HUDEP-2 (cell line): ENCODE results near the gene PRKACA.

Source experiments
- DNase-seq, 76 experiments: peaks; one replicate each; lab custom pipeline; 2025; ENCODE audit not compliant: unreplicated experiment in 76 of 76; lab: John Stamatoyannopoulos, UW

The PRKACA gene

GRCh38 chr19:14073925-14074838, 43.4 kb downstream of the PRKACA start:
- peak in 32 of 76 experiments; percentile 28 to 95 (median 57) for DNase-seq

GRCh38 chr19:14073261-14073924, 44.2 kb downstream of the PRKACA start:
- DNase-seq: peak in 69 of 76 experiments; percentile 42 to 89 (median 75)

GRCh38 chr19:14072535-14073260, 44.9 kb downstream of the PRKACA start, which contains the start of gene MISP3:
Gene MISP3 (plus strand): TSS chr19:14072786. CDS start chr19:14073310, 524 bp downstream.
- DNase-seq: peak in 41 of 76 experiments; percentile 31 to 89 (median 49)

- no peak for DNase-seq
Measured at GRCh38 chr19:14070268-14071050, 47.1 kb downstream of the PRKACA start.

- DNase-seq: no peak
Measured at GRCh38 chr19:14066134-14066533, 51.4 kb downstream of the PRKACA start.

DNA sequence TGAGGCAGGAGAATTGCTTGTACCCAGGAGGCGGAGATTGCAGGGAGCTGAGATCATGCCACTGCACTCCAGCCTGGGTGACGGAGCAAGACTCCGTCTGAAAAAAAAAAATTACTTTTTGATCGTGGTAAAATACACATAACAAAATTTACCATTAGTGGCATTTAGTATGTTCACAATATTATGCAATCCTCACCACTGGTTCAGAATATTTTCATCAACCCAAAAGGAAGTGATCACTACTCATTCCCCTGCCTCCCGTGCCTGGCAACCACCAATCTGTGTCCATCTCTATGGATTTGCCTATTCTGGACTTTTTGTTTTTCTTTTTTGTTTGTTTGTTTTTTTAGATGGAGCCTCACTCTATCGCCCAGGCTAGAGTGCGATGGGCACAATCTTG, 54.5 kb downstream of the PRKACA start:
- DNase-seq: no peak

DNA sequence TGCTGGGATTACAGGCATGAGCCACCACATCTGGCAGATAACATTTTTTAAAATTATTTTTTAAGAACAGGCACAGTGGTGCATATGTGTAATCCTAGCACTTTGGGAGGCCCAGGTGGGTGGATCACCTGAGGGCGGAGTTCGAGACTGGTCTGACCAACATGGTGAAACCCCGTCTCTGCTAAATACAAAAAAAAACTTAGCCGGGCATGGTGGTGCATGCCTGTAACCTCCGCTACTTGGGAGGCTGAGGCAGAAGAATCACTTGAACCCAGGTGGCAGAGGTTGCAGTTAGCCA, 55.1 kb downstream of the PRKACA start:
- no peak for DNase-seq

DNA sequence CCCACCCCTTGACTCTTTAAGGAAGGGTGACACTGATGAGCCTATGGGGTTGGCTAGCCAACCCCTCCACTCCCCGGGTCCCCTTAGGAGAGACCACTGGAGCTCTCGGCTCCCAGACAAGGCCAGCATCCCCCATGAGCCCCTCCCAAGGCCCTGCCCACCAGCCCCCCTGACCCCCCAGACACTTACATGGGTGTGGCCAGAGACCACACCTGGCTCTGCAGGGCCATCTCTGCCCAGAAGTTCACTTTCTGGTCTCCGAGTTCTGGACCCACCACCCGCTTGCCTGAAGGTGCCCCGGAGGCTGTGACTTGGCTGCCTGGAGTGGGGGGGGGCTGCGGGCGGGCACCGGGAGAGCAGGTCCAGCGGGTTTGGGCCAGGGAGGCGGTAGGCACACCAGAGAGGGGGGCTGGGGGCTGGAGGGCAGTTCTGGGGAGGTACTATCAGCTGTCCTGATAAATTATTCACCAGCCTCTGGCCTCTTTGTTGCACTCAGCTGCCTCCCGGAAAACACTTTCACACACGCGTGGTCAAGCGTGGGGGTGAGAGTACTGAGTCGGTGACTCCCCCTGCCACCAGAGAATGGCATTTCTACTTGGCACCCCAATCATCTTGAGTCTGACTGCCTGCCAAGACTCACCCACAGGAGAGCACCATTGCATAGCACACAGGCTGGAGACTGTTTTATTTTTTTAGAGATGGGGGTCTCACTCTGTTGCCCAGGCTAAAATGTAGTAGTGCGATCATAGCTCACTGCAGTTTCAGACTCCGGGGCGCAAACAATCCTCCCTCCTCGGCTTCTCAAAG, 55.6 kb downstream of the PRKACA start, which contains the start of gene PALM3:
TSS of gene PALM3 (minus strand) at position 326 of the 807 bp plus-strand sequence. CDS start at position 230, 96 bp downstream.
- DNase-seq: peak in 2 of 76 experiments; percentile 23 to 35

DNA sequence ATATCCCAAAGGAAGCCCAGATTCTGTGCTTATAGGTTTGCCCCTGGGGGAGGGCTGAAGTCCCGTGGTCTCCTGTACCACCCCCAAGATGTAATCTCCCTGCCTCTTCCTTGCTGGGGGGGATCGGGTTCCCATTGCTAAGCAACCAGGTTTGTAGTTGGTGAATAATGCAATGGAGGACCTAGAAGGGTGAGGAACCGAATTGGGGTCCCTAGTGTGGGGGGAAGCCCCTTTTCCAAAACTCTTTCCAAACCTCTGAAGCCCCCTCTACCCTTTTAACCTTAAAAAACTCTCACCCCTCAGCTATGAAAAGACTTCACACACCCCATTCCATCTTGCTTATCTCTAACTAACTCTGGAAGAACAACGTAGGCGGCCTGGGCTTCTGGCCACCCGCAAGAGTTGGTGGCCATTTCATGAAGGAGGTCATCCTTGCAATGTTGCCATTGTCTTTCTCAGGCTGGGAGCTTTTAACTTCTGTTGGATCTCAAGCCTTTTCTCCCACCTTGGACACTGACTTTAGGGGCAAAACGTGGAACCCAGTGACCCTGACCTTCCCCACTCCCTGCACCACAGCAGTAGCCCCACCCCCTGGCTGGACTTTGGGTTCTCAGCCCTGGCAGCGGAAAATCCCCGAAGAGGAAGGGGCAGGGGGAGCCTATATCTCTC, 56.3 kb downstream of the PRKACA start:
- peak in 12 of 76 experiments; percentile 8 to 59 (median 28) for DNase-seq

DNA sequence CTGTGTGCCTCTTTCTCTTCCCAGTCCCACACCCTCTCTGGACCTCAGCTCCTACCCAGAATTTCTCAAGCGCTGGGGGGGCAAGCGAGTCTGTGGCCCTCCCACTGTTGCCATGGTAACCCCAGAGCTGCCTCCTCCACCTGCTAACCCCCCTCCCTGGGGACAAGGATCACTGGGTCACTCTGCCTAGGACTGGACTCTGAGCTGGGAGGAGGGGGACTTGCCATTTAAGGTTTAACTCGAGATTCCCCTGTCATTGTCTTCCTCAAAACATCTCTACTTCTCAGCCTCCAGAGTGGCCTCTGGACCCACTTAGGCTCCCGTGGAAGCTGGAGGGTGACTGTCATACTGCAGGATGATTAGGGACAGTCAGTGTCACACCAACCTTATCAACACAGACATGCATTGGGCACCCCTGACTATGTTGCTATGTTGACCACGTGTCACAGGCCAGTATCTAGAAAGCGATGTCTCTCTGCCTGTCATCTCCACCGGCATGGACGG, 57.9 kb downstream of the PRKACA start:
- peak in 51 of 76 experiments; percentile 11 to 88 (median 57) for DNase-seq

GRCh38 chr19:14059093-14059480, 58.5 kb downstream of the PRKACA start:
- DNase-seq: peak in 27 of 76 experiments; percentile 13 to 58 (median 33)

GRCh38 chr19:14058182-14059092, 59.1 kb downstream of the PRKACA start:
- DNase-seq: peak in 1 of 76 experiments; percentile 17

GRCh38 chr19:14056741-14057356, 60.7 kb downstream of the PRKACA start:
- no peak for DNase-seq

- DNase-seq: no peak
Measured at GRCh38 chr19:14056069-14056666, 61.4 kb downstream of the PRKACA start.

GRCh38 chr19:14055396-14055795, 62.2 kb downstream of the PRKACA start:
- DNase-seq: no peak

DNA sequence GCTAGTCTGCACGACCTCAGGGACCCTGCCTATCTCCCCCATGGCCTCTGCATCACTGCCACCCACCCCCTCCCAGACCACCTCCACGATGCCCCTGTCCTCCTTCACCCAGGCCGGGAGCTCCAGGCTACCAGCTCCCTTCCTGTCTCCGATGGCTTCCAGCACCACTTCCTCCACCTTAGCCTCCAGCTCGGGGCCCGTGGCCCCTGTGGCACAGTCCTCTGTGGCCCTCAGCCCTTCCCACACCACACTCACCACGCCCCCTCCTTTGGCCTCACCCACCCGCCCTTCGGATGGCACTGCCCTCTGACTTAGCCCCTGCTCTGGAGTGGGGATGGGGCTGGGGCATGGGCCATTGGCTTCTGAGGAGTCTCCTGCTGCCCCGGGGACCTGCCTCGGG, 62.8 kb downstream of the PRKACA start:
- DNase-seq: no peak

- no peak for DNase-seq
Measured at GRCh38 chr19:14054099-14054498, 63.5 kb downstream of the PRKACA start.
